ENCODE results near the gene WDR27.

The WDR27 gene

DNA sequence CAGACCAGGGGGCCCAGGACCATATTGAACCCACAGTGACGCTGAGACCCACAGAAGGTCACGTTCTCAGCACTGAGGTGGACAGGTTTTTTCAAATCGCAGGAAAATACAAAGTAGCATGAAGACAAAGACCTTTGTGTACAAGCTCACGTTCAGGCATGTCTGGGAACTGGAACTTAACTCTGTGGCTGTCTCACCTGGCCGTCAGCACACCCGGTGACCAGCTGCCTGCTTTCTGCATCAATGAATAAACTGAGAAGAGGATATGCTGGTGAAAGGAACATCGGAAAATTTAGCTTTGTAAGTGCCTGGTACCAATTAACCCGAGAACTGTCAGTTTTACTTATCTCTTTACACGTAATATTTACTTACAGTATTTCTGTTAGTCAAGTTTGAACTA, 36.5 kb downstream of the WDR27 start:
- Histone ChIP-seq H3K4me1 (ENCODE audit: insufficient read depth, low read length, severe bottlenecking) (no peaks in the 10 kb centered on the region), H2AFZ (ENCODE audit: low read length) (no peak overlapping the region), H3K4me2 (ENCODE audit: low read length) (no peak overlapping the region), H3K9ac (ENCODE audit: low read length) (no peak overlapping the region), H3F3A (ENCODE audit: insufficient read depth, low read length) (no peaks in the 10 kb centered on the region), H3K27me3 (ENCODE audit: insufficient read depth, low read length) (no peaks in the 10 kb centered on the region), H3K36me3 (ENCODE audit: insufficient read depth, low read length) (peaks cover 83% of the 10 kb centered on the region), H3K27ac (ENCODE audit: low read depth, low read length, poor library complexity, severe bottlenecking) (no peak overlapping the region), H3K9me2 (ENCODE audit: low read depth, low read length) (no peaks in the 10 kb centered on the region), H3K9me3 (ENCODE audit: low read length) (no peaks in the 10 kb centered on the region), H3K4me3 (ENCODE audit: low read depth, low read length, poor library complexity, severe bottlenecking) (no peak overlapping the region), H4K20me1 (ENCODE audit: insufficient read depth, low read length) (no peaks in the 10 kb centered on the region), H3K79me2 (ENCODE audit: insufficient read depth, low read length) (no peaks in the 10 kb centered on the region)
- TF ChIP-seq CTCF (IDR thresholded peaks at IDR 0.05; ENCODE audit: low read length) = no peak
- no peak for TF ChIP-seq EZH2 (IDR thresholded peaks at IDR 0.05; ENCODE audit: borderline replicate concordance, low read length)

GRCh38 chr6:169664227-169664626, 37.6 kb downstream of the WDR27 start:
- Histone ChIP-seq H3K36me3 (ENCODE audit: insufficient read depth, low read length) (peaks cover 82% of the 10 kb centered on the region), H3K4me2 (ENCODE audit: low read length) (no peak overlapping the region), H4K20me1 (ENCODE audit: insufficient read depth, low read length) (no peaks in the 10 kb centered on the region), H3K27me3 (ENCODE audit: insufficient read depth, low read length) (no peaks in the 10 kb centered on the region), H3F3A (ENCODE audit: insufficient read depth, low read length) (no peaks in the 10 kb centered on the region), H2AFZ (ENCODE audit: low read length) (no peak overlapping the region), H3K27ac (ENCODE audit: low read depth, low read length, poor library complexity, severe bottlenecking) (no peak overlapping the region), H3K4me3 (ENCODE audit: low read depth, low read length, poor library complexity, severe bottlenecking) (no peak overlapping the region), H3K9me2 (ENCODE audit: low read depth, low read length) (no peaks in the 10 kb centered on the region), H3K4me1 (ENCODE audit: insufficient read depth, low read length, severe bottlenecking) (no peaks in the 10 kb centered on the region), H3K9ac (ENCODE audit: low read length) (no peak overlapping the region), H3K9me3 (ENCODE audit: low read length) (no peaks in the 10 kb centered on the region), H3K79me2 (ENCODE audit: insufficient read depth, low read length) (no peaks in the 10 kb centered on the region)
- TF ChIP-seq CTCF (IDR thresholded peaks at IDR 0.05; ENCODE audit: low read length) = no peak
- no peak for TF ChIP-seq EZH2 (IDR thresholded peaks at IDR 0.05; ENCODE audit: borderline replicate concordance, low read length)

DNA sequence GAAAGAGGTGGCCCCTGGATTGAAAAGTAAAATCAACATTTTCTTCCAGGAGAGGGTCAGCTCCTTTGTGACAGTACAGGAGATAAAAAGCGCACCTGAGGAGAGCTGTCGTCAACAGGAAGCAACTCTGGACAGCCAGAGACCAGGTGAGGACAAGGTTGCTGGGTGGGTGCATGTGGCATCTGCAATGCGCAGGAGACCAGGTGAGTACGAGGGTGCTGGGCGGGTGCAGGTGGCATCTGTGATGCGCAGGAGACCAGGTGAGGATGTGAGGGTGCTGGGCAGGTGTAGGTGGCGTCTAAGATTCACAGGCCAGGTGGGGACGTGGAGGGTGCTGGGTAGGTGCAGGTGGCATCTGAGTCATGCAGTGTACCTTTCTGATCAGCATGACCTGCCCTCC, 38.4 kb downstream of the WDR27 start:
- Histone ChIP-seq H3K4me1 (ENCODE audit: insufficient read depth, low read length, severe bottlenecking) (no peaks in the 10 kb centered on the region), H2AFZ (ENCODE audit: low read length) (no peak overlapping the region), H4K20me1 (ENCODE audit: insufficient read depth, low read length) (no peaks in the 10 kb centered on the region), H3K79me2 (ENCODE audit: insufficient read depth, low read length) (no peaks in the 10 kb centered on the region), H3K9me3 (ENCODE audit: low read length) (no peaks in the 10 kb centered on the region), H3K4me2 (ENCODE audit: low read length) (no peak overlapping the region), H3K4me3 (ENCODE audit: low read depth, low read length, poor library complexity, severe bottlenecking) (no peak overlapping the region), H3F3A (ENCODE audit: insufficient read depth, low read length) (no peaks in the 10 kb centered on the region), H3K9me2 (ENCODE audit: low read depth, low read length) (no peaks in the 10 kb centered on the region), H3K27ac (ENCODE audit: low read depth, low read length, poor library complexity, severe bottlenecking) (no peak overlapping the region), H3K27me3 (ENCODE audit: insufficient read depth, low read length) (no peaks in the 10 kb centered on the region), H3K36me3 (ENCODE audit: insufficient read depth, low read length) (peaks cover 79% of the 10 kb centered on the region), H3K9ac (ENCODE audit: low read length) (no peak overlapping the region)
- TF ChIP-seq EZH2 (IDR thresholded peaks at IDR 0.05; ENCODE audit: borderline replicate concordance, low read length) (no peak), CTCF (IDR thresholded peaks at IDR 0.05; ENCODE audit: low read length) (no peak)
